HepG2 (cell line): ENCODE measurements around the gene RTBDN. TPM values are rescaled to one million over a fixed set of nuclear protein-coding genes. Genes with fewer than 3 reads are reported as not detected.
A peak's percentile ranks its signal among the peaks of the same experiment; 100 is the strongest.

Experiments used
- CENPT ChIP-seq: sonication (generic); formaldehyde crosslinking; IDR thresholded peaks from 2 replicates; pipeline ENCODE4 v1.8.0; 2022; ENCODE audit warnings: low read depth, mild to moderate bottlenecking, moderate library complexity, missing genetic modification reagents
- GABPB1 ChIP-seq: IDR thresholded peaks from 2 replicates; pipeline ENCODE4 v1.6.1; 2016; ENCODE audit warnings: mild to moderate bottlenecking, missing genetic modification reagents, moderate library complexity, missing compliant biosample characterization
- HDAC1 ChIP-seq: sonication (generic); formaldehyde crosslinking; IDR thresholded peaks from 2 replicates; pipeline ENCODE4 v1.5.1; 2020; ENCODE audit warnings: mild to moderate bottlenecking, missing genetic modification reagents
- HDAC2 ChIP-seq: sonication (generic); formaldehyde crosslinking; IDR thresholded peaks from 2 replicates; pipeline ENCODE4 v1.4.0; 2020; ENCODE audit warnings: missing genetic modification reagents
- HES4 ChIP-seq: sonication (generic); formaldehyde crosslinking; IDR thresholded peaks from 2 replicates; pipeline ENCODE4 v1.9.0; 2021; ENCODE audit warnings: mild to moderate bottlenecking, missing genetic modification reagents, borderline replicate concordance
- KLF11 ChIP-seq: IDR thresholded peaks from 2 replicates; pipeline ENCODE4 v1.6.1; 2016; ENCODE audit warnings: missing compliant biosample characterization
- PAX8 ChIP-seq: sonication (generic); formaldehyde crosslinking; IDR thresholded peaks from 2 replicates; pipeline ENCODE4 v1.8.0; 2022; ENCODE audit warnings: mild to moderate bottlenecking, missing genetic modification reagents, borderline replicate concordance
- POGK ChIP-seq: sonication (generic); formaldehyde crosslinking; conservative IDR thresholded peaks from 2 replicates; pipeline ENCODE4 v1.8.0; 2022; ENCODE audit warnings: mild to moderate bottlenecking, moderate library complexity, missing genetic modification reagents
- REPIN1 ChIP-seq: sonication (generic); formaldehyde crosslinking; IDR thresholded peaks from 2 replicates; pipeline ENCODE4 v1.8.0; 2022; ENCODE audit warnings: missing genetic modification reagents, low read depth, mild to moderate bottlenecking, borderline replicate concordance
- SIX1 ChIP-seq: sonication (generic); formaldehyde crosslinking; IDR thresholded peaks from 2 replicates; pipeline ENCODE4 v1.4.0; 2020; ENCODE audit warnings: missing genetic modification reagents, borderline replicate concordance
- TFDP2 ChIP-seq: sonication (generic); formaldehyde crosslinking; IDR thresholded peaks from 2 replicates; pipeline ENCODE4 v1.4.0; 2020; ENCODE audit warnings: missing genetic modification reagents
- ZBTB1 ChIP-seq: sonication (generic); formaldehyde crosslinking; IDR thresholded peaks from 2 replicates; pipeline ENCODE4 v1.4.0; 2020; ENCODE audit warnings: missing genetic modification reagents, borderline replicate concordance
- ZGPAT ChIP-seq: IDR thresholded peaks from 2 replicates; pipeline ENCODE4 v1.6.1; 2016; ENCODE audit warnings: mild to moderate bottlenecking
- ZNF260 ChIP-seq: sonication (generic); formaldehyde crosslinking; IDR thresholded peaks from 2 replicates; pipeline ENCODE4 v1.4.0; 2020; ENCODE audit warnings: missing genetic modification reagents, low read depth, mild to moderate bottlenecking, borderline replicate concordance
- ZNF709 ChIP-seq: sonication (generic); formaldehyde crosslinking; IDR thresholded peaks from 2 replicates; pipeline ENCODE4 v1.5.0; 2020; ENCODE audit warnings: mild to moderate bottlenecking, missing genetic modification reagents
- ZNF772 ChIP-seq: sonication (generic); formaldehyde crosslinking; IDR thresholded peaks from 2 replicates; pipeline ENCODE4 v1.5.0; 2020; ENCODE audit warnings: mild to moderate bottlenecking, missing genetic modification reagents
- polyA plus RNA-seq, 8 experiments: library from polyadenylated mRNA; depleted of rRNA in 3 of 8; stranded (reverse) in 7 of 8; unstranded in 1 of 8; fragments of >200 nt; fragmentation: Illumina TruSeq in 4 of 8; extraction: Trizol in 4 of 8; gene quantifications; 2 replicates each; pipeline versions ENCODE4 v1.2.1 to v1.2.3, GENCODE V29; 2011 to 2016; ENCODE audit warnings: low read depth in 4 of 8, missing spikeins in 1 of 8, mixed read lengths in 1 of 8; ENCODE audit not compliant: insufficient read depth in 1 of 8
- total RNA-seq, 5 experiments: library from RNA; depleted of rRNA; stranded (reverse); fragments of >200 nt; fragmentation: Illumina TruSeq; extraction: Trizol; gene quantifications; 2 replicates each; pipeline ENCODE4 v1.2.3, GENCODE V29; 2016; ENCODE audit warnings: low read depth in 1 of 5
- TF ChIP-seq, protein P1 (sequence below): sonication (generic); formaldehyde crosslinking; IDR thresholded peaks from 2 replicates; pipeline ENCODE4 v1.5.1; 2020; ENCODE audit warnings: missing genetic modification reagents, mild to moderate bottlenecking, borderline replicate concordance
- TF ChIP-seq, protein P2 (sequence below): IDR thresholded peaks from 2 replicates; pipeline ENCODE4 v1.4.0; 2020; ENCODE audit warnings: mild to moderate bottlenecking, missing genetic modification reagents

RTBDN gene
- total and polyA plus RNA-seq, 2 of the 13 experiments (the other 11 are each of a cell fraction or from before 2014, with no cell fraction given), result 0.27 to 0.48 TPM

GRCh38 chr19:12782424-12783290 lies 51.7 kb downstream of the RTBDN start (continued):
- TF ChIP-seq TFDP2 (CRISPR knock-in tag) (peak; percentile 26; the same call in 1 of the 2 replicates), SIX1 (CRISPR knock-in tag) (no peak), CENPT (peak; percentile 65; the same call in 1 of the 2 replicates), REPIN1 (CRISPR knock-in tag) (no peak), GABPB1 (peak; percentile 40; the same call in 1 of the 2 replicates), ZBTB1 (CRISPR knock-in tag) (peak; percentile 77; the same call in 1 of the 2 replicates), HES4 (CRISPR knock-in tag) (peak; percentile 73; the same call in 1 of the 2 replicates), POGK (CRISPR knock-in tag) (no peak), HDAC1 (peak; percentile 80), ZNF772 (0 out of 2 replicates have a peak, but pooled peaks have one; percentile 48), PAX8 (no peak), ZGPAT (no peak), HDAC2 (0 out of 2 replicates have a peak, but pooled peaks have one; percentile 39), KLF11 (no peak), ZNF709 (CRISPR knock-in tag) (peak; percentile 45; the same call in 1 of the 2 replicates), ZNF260 (CRISPR knock-in tag) (no peak)
- TF ChIP-seq, protein P1, sequence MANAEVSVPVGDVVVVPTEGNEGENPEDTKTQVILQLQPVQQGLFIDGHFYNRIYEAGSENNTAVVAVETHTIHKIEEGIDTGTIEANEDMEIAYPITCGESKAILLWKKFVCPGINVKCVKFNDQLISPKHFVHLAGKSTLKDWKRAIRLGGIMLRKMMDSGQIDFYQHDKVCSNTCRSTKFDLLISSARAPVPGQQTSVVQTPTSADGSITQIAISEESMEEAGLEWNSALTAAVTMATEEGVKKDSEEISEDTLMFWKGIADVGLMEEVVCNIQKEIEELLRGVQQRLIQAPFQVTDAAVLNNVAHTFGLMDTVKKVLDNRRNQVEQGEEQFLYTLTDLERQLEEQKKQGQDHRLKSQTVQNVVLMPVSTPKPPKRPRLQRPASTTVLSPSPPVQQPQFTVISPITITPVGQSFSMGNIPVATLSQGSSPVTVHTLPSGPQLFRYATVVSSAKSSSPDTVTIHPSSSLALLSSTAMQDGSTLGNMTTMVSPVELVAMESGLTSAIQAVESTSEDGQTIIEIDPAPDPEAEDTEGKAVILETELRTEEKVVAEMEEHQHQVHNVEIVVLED (CRISPR knock-in tag), result peak; percentile 86
- TF ChIP-seq, protein P2, sequence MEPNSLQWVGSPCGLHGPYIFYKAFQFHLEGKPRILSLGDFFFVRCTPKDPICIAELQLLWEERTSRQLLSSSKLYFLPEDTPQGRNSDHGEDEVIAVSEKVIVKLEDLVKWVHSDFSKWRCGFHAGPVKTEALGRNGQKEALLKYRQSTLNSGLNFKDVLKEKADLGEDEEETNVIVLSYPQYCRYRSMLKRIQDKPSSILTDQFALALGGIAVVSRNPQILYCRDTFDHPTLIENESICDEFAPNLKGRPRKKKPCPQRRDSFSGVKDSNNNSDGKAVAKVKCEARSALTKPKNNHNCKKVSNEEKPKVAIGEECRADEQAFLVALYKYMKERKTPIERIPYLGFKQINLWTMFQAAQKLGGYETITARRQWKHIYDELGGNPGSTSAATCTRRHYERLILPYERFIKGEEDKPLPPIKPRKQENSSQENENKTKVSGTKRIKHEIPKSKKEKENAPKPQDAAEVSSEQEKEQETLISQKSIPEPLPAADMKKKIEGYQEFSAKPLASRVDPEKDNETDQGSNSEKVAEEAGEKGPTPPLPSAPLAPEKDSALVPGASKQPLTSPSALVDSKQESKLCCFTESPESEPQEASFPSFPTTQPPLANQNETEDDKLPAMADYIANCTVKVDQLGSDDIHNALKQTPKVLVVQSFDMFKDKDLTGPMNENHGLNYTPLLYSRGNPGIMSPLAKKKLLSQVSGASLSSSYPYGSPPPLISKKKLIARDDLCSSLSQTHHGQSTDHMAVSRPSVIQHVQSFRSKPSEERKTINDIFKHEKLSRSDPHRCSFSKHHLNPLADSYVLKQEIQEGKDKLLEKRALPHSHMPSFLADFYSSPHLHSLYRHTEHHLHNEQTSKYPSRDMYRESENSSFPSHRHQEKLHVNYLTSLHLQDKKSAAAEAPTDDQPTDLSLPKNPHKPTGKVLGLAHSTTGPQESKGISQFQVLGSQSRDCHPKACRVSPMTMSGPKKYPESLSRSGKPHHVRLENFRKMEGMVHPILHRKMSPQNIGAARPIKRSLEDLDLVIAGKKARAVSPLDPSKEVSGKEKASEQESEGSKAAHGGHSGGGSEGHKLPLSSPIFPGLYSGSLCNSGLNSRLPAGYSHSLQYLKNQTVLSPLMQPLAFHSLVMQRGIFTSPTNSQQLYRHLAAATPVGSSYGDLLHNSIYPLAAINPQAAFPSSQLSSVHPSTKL (CRISPR knock-in tag), result peak; percentile 22; the same call in 1 of the 2 replicates
